ENCODE measurements around the gene ASAP2.

ASAP2 gene

GRCh38 chr2:9285921-9286320, 79.3 kb downstream of the ASAP2 start:
- no peak overlapping the region for H3K4me3 ChIP-seq (ENCODE audit: low read depth, low read length)
- TF ChIP-seq CTCF (IDR thresholded peaks at IDR 0.05; ENCODE audit: low read depth, low read length, missing control alignments) = no peak
- no peak for DNase-seq (ENCODE audit: low read depth)

GRCh38 chr2:9286554-9287399, 80.2 kb downstream of the ASAP2 start:
- TF ChIP-seq CTCF (IDR thresholded peaks at IDR 0.05; ENCODE audit: low read depth, low read length, missing control alignments) = no peak
- no peak overlapping the region for H3K4me3 ChIP-seq (ENCODE audit: low read depth, low read length)

GRCh38 chr2:9287400-9288045, 80.9 kb downstream of the ASAP2 start:
- TF ChIP-seq CTCF (IDR thresholded peaks at IDR 0.05; ENCODE audit: low read depth, low read length, missing control alignments) = no peak
- H3K4me3 ChIP-seq (ENCODE audit: low read depth, low read length) = no peak overlapping the region
- DNase-seq (ENCODE audit: low read depth) = no peak

More at GRCh38 chr2:9286554-9287399, 80.2 kb downstream of the ASAP2 start:
- no peak for DNase-seq (ENCODE audit: low read depth)

GRCh38 chr2:9288233-9288632, 81.6 kb downstream of the ASAP2 start:
- no peak for DNase-seq (ENCODE audit: low read depth)
- no peak overlapping the region for H3K4me3 ChIP-seq (ENCODE audit: low read depth, low read length)
- TF ChIP-seq CTCF (IDR thresholded peaks at IDR 0.05; ENCODE audit: low read depth, low read length, missing control alignments) = no peak

- no peak for TF ChIP-seq CTCF (IDR thresholded peaks at IDR 0.05; ENCODE audit: low read depth, low read length, missing control alignments)
- no peak for DNase-seq (ENCODE audit: low read depth)
- H3K4me3 ChIP-seq (ENCODE audit: low read depth, low read length) = no peak overlapping the region
These were observed 82.2 kb downstream of the ASAP2 start for GRCh38 chr2:9288681-9289338.

- DNase-seq (ENCODE audit: low read depth) = no peak
- H3K4me3 ChIP-seq (ENCODE audit: low read depth, low read length) = no peak overlapping the region
- no peak for TF ChIP-seq CTCF (IDR thresholded peaks at IDR 0.05; ENCODE audit: low read depth, low read length, missing control alignments)
These were observed 84.7 kb downstream of the ASAP2 start for GRCh38 chr2:9291331-9291730.
